Measurements from ENCODE around the gene SIRPG. TPM values are rescaled to one million over a fixed set of nuclear protein-coding genes. Genes with fewer than 3 reads are reported as not detected.

SIRPG gene
- total and polyA plus RNA-seq, 2 of the 8 experiments (the other 6 are each of a cell fraction or from before 2014, with no cell fraction given) = 0.08 TPM; not detected in 1

DNA sequence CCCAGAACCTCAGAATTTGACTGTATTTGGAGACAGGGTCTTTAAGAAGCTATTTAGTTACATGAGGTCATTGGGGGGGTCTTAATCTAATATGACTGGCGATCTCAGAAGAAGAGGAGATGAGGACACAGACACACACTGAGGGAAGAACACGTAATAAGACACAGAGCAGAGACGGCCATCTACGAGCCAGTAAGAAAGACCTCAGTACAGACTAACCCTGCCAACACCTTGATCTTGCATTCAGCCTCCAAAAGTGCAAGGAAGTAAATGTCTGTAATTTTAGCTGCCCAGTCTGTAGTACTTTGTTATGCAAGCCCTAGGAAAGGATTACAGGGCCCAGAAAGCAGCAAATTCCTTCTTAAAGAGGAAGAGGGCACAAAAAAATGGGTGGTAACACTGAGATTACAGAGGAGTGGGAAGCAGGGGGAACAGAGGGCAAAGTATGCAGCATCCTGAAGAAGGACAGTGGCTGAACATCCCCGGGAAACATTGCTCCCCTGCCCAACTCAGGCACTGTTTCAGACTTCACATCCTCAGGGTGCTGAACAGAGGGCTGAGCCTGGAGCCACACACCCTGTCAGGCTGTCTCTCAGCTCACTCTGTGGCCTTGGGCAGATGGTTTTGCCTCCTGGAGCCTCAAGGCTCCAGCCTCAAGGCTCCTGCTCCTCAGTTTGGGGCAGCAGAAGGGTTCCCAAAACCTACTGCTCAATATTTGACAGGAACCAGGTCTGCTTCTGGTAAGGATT, 27.9 kb upstream of the SIRPG start:
- FAIRE-seq (no peak), DNase-seq (ENCODE audit: low read depth in 1 of 2, low spot score in 2 of 2) (peak in 1 of 2 experiments; percentile 30)
- Histone ChIP-seq H3K4me1 (replicated peaks in 1 of 4; ENCODE audit: control insufficient read depth in 3 of 4, insufficient read depth in 4 of 4, low read length in 3 of 4) (no peaks in the 10 kb centered on the region), H3K27ac (ENCODE audit: low read depth, low read length) (no peak overlapping the region), H3K4ac (replicated peaks; ENCODE audit: insufficient read length, low read depth, low read length) (no peak overlapping the region), H3K79me1 (ENCODE audit: low read depth, low read length) (no peaks in the 10 kb centered on the region), H3K18ac (ENCODE audit: extremely low read depth, low read length) (no peak overlapping the region), H3K9ac (replicated peaks in 1 of 4; ENCODE audit: extremely low read depth in 1 of 4, low read depth in 3 of 4, low read length in 3 of 4) (no peak overlapping the region), H4K20me1 (replicated peaks in 1 of 2; ENCODE audit: control insufficient read depth in 1 of 2, insufficient read depth in 2 of 2, low read length in 2 of 2) (no peaks in the 10 kb centered on the region), H3K14ac (ENCODE audit: insufficient read length) (no peak overlapping the region), H2BK120ac (replicated peaks; ENCODE audit: low read depth, low read length) (no peak overlapping the region), H3K23ac (ENCODE audit: insufficient read length) (no peak overlapping the region), H2AFZ (ENCODE audit: low read length) (peak overlapping the region; percentile 68), H3K4me2 (ENCODE audit: insufficient read depth in 1 of 2, low read depth in 2 of 2, low read length in 2 of 2) (no peak overlapping the region), H3K4me3 (ENCODE audit: extremely low read depth in 1 of 4, insufficient read depth in 2 of 4, low read depth in 3 of 4, low read length in 4 of 4) (no peak overlapping the region), H2BK15ac (ENCODE audit: low read length) (no peak overlapping the region), H4K5ac (ENCODE audit: insufficient read length, low read depth, low read length) (no peak overlapping the region), H4K91ac (replicated peaks; ENCODE audit: insufficient read length, low read length) (no peak overlapping the region), H3K36me3 (ENCODE audit: control insufficient read depth in 2 of 4, insufficient read depth in 4 of 4, low read length in 3 of 4) (no peaks in the 10 kb centered on the region), H4K8ac (ENCODE audit: extremely low read depth, insufficient read depth, low read length) (no peak overlapping the region; the same call in 1 of the 2 replicates), H3K23me2 (ENCODE audit: low read depth, low read length) (no peaks in the 10 kb centered on the region), H3K9me3 (ENCODE audit: insufficient read depth in 2 of 2, low read depth in 1 of 2, low read length in 1 of 2) (no peaks in the 10 kb centered on the region), H2BK5ac (ENCODE audit: low read depth, low read length) (no peak overlapping the region; the same call in 1 of the 2 replicates), H2BK12ac (ENCODE audit: low read depth, low read length) (no peak overlapping the region), H2BK20ac (ENCODE audit: low read length) (no peak overlapping the region), H3K56ac (replicated peaks; ENCODE audit: insufficient read length, low read depth, low read length) (no peak overlapping the region), H3K27me3 (replicated peaks in 1 of 4; ENCODE audit: control insufficient read depth in 3 of 4, extremely low read depth in 1 of 4, insufficient read depth in 3 of 4, low read length in 3 of 4) (no peaks in the 10 kb centered on the region; a peak in 1 of 7 replicates), H2AK5ac (ENCODE audit: low read depth, low read length) (no peak overlapping the region), H3K79me2 (ENCODE audit: control insufficient read depth in 1 of 2, insufficient read depth in 2 of 2, low read length in 2 of 2) (no peaks in the 10 kb centered on the region)
- CTCF ChIA-PET (ENCODE audit: partially characterized antibody) = interaction anchor here (1.0 kb wide), 1 partner anchor 323 kb away, joined by 5 read pairs; no protein-coding TSS in a partner anchor
- 85% methylated on average over 5 of the region's 5 CpGs; no CpG with 5 or more reads in 1 of the 2 experiments for WGBS, 2 experiments (ENCODE audit: extremely low coverage in 1 of 2, insufficient coverage in 1 of 2, insufficient read length in 1 of 2, insufficient replicate concordance in 2 of 2, low coverage in 1 of 2, low lambda C conversion rate in 2 of 2, missing lambda C conversion rate in 1 of 2)
- TF ChIP-seq EZH2 (IDR thresholded peaks at IDR 0.05; ENCODE audit: low read depth, low read length, severe bottlenecking) = no peak
- TF ChIP-seq EP300 (IDR thresholded peaks at IDR 0.05; ENCODE audit: borderline replicate concordance in 1 of 2, low read depth in 2 of 2, low read length in 2 of 2) = no peak
- TF ChIP-seq CBX5 (IDR thresholded peaks at IDR 0.05; ENCODE audit: low read depth, low read length) = no peak
- no peak for TF ChIP-seq RXRA (IDR thresholded peaks at IDR 0.05; ENCODE audit: insufficient read depth, low read depth, low read length)
- no peak for TF ChIP-seq TCF12 (IDR thresholded peaks at IDR 0.05; ENCODE audit: low read depth, low read length)
- TF ChIP-seq TAF1 (IDR thresholded peaks at IDR 0.05; ENCODE audit: low read depth, low read length) = no peak
- TF ChIP-seq KDM5A (IDR thresholded peaks at IDR 0.05; ENCODE audit: low read length) = no peak
- POLR2A ChIA-PET (ENCODE audit: partially characterized antibody) = interaction anchor here (1.7 kb wide), 1 partner anchor 8 kb away, joined by 3 read pairs; no protein-coding TSS in a partner anchor
